ENCODE measurements around the gene INO80B. TPM values are rescaled to one million over a fixed set of nuclear protein-coding genes. Genes with fewer than 3 reads are reported as not detected.
A peak's percentile ranks its signal among the peaks of the same experiment; 100 is the strongest.

INO80B gene
- total and polyA plus RNA-seq, 8 donors = 4.7 to 52.2 (median 32.2) TPM; not detected in 1

DNA sequence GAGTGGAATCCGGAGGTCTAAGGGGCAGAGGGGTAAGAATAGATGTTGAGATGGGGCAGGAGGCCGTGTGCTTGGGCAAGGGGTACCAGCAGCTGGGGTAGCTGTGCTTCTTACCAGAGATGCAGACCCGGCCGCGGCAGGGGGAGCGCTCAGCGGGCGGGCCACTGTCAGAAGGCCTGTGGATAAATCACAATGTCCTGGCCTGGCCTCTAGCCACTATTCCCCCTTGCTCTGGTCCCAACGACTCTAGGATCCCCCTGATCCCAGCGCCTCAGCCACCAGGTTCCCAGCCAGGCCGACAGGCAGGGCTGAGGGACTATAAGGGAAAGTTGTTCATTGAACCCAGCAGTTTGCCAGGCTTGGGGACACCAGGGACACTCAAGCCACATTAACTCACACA, 24.4 kb upstream of the INO80B start:
- 80 to 90% (median 83%) methylated on average over 11 of the region's 11 CpGs for WGBS, 5 donors
- Histone ChIP-seq H3K27me3 (no peaks in the 10 kb centered on the region), H3K9me3 (no peaks in the 10 kb centered on the region), H3K36me3 (peaks cover 31 to 73% (median 71%) of the 10 kb centered on the region in 4 donors), H3K4me1 (no peaks in the 10 kb centered on the region), H3K4me3 (no peak overlapping the region), H3K27ac (no peak overlapping the region)
- intact Hi-C loops (cut with DNase I; ENCODE audit: low total_unique reads) = no loop called here
- TF ChIP-seq POLR2A (IDR thresholded peaks at IDR 0.05) (no peak), POLR2AphosphoS5 (IDR thresholded peaks at IDR 0.05) (no peak), EP300 (IDR thresholded peaks at IDR 0.05) (no peak)
- TF ChIP-seq, protein P1, sequence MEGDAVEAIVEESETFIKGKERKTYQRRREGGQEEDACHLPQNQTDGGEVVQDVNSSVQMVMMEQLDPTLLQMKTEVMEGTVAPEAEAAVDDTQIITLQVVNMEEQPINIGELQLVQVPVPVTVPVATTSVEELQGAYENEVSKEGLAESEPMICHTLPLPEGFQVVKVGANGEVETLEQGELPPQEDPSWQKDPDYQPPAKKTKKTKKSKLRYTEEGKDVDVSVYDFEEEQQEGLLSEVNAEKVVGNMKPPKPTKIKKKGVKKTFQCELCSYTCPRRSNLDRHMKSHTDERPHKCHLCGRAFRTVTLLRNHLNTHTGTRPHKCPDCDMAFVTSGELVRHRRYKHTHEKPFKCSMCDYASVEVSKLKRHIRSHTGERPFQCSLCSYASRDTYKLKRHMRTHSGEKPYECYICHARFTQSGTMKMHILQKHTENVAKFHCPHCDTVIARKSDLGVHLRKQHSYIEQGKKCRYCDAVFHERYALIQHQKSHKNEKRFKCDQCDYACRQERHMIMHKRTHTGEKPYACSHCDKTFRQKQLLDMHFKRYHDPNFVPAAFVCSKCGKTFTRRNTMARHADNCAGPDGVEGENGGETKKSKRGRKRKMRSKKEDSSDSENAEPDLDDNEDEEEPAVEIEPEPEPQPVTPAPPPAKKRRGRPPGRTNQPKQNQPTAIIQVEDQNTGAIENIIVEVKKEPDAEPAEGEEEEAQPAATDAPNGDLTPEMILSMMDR (IDR thresholded peaks at IDR 0.05) = no peak
- DNase-seq = no peak

DNA sequence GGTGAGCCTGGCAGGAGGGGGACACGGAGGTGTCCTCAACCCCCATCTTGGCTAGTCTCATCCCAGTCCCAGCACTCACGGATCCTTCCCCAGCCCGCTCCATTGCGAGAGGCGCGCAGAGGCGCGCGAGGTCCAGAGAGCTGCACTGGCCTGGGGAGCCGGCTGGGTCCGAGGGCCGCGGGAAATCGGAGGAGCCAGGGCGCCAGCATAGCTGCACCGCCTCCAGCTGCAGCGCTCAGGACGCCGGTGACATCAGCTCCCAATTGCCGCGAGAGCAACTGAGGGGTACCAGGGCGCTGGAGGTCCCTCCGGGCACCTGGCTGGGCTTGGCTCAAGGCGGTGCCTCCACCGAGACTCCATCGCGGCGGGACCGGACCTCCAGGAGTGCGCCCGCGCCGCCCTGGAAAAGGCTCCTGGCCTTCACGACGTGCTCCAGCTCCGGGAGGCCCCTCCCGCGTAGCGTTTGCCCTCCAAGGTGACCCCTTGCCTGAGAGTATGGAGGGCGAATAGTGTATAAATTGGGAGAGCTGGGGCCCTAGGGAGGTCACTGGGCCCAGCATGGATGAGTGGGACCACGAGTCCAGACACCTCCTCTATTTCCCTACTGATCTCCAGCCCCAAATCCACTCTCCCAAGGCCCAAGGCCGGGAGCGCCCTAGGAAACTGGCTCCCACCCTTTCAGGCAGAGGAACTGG, 18.6 kb upstream of the INO80B start:
- H3K9me3 ChIP-seq = no peaks in the 10 kb centered on the region
- peak overlapping the region in 1 of 5 donors; percentile 13 for H3K27ac ChIP-seq
- intact Hi-C loops (cut with DNase I; ENCODE audit: low total_unique reads) = no loop called here
- peaks cover 20 to 49% (median 33%) of the 10 kb centered on the region in 4 donors for H3K4me1 ChIP-seq
- H3K36me3 ChIP-seq = peaks cover 0 to 15% (median 15%) of the 10 kb centered on the region in 4 donors
- no peak for DNase-seq
- TF ChIP-seq POLR2A (IDR thresholded peaks at IDR 0.05) = no peak
- peaks cover 0 to 16% (median 5%) of the 10 kb centered on the region in 3 donors for H3K27me3 ChIP-seq
- H3K4me3 ChIP-seq = no peak overlapping the region
- 74 to 88% (median 81%) methylated on average over 17 to 43 of the region's 43 CpGs for WGBS, 5 donors

DNA sequence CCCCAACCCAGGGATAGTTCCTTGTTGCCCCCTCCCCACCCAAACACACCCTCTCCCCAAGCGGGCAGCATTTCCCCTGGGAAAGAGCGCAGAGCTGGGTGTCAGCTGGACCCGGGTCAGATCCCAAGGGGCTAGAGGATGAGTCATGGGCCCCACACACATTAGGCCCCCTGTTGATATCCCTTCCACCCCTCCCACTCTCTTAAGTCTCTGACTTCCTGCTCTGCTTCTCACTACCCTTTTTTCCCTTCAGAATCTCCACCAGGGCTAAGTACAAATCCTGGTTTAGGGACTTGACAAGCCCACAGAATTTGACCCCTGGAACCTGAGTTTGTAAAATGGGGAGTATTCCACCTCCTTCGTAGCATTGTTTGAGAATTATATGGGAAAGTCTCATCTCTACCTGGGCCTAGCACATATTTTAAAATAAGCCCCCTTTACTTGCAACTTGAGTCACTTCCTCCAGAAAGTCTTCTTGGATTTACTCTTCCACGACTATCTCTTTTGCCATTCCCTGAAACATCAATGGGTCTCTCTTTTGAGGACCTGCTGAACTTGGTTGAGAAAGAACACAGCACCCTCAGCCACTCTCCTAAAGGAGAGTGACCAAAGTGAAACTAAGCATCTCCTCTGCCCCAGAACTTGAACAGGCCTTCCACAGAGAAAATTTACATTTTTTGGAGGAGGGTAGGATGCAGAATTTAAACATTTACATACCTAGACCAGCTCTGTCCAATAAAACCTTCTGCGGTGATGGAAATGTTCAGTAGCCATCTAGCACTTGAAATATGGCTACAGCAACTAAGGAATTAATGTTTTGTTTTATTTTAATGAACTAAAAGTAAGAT, 17.8 kb upstream of the INO80B start:
- Histone ChIP-seq H3K9me3 (no peaks in the 10 kb centered on the region), H3K4me1 (peaks cover 22 to 57% (median 42%) of the 10 kb centered on the region in 4 donors), H3K36me3 (peaks cover 0 to 7% (median 6%) of the 10 kb centered on the region in 4 donors), H3K27me3 (peaks cover 0 to 24% (median 7%) of the 10 kb centered on the region in 3 donors), H3K4me3 (no peak overlapping the region), H3K27ac (peak overlapping the region in 1 of 5 donors; percentile 13)
- no peak for TF ChIP-seq POLR2AphosphoS5 (IDR thresholded peaks at IDR 0.05)
- TF ChIP-seq, protein P1 (IDR thresholded peaks at IDR 0.05) = no peak
- no peak for TF ChIP-seq POLR2A (IDR thresholded peaks at IDR 0.05)
- TF ChIP-seq EP300 (IDR thresholded peaks at IDR 0.05) = no peak
- intact Hi-C loops (cut with DNase I; ENCODE audit: low total_unique reads) = no loop called here
- WGBS, 5 donors = 66 to 78% (median 74%) methylated on average over 6 of the region's 6 CpGs
- DNase-seq = no peak

DNA sequence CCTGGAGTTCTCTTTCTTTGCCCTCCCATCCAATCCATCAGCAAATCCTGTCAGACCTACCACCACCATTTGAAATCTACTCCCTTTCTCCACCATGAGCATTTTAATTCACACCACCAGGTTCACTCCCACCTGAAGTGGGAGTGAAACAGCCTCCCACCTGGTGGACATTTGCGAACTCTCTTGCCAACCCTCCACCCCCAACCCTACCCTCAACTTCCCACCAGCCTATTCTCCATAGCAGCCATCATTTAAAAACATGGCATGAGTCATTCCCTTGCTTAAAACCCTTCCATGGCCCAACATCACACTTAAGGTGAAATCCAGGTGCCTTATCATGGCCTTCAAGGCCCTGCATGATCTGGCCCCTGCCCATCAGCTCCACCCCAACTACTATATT, 16.6 kb upstream of the INO80B start:
- H3K27ac ChIP-seq = no peak overlapping the region
- DNase-seq = no peak
- intact Hi-C loops (cut with DNase I; ENCODE audit: low total_unique reads) = no loop called here

More for the DNA sequence above, 16.6 kb upstream of the INO80B start:
- TF ChIP-seq POLR2AphosphoS5 (IDR thresholded peaks at IDR 0.05) (no peak), POLR2A (IDR thresholded peaks at IDR 0.05) (no peak), EP300 (IDR thresholded peaks at IDR 0.05) (no peak)
- TF ChIP-seq, protein P1 (IDR thresholded peaks at IDR 0.05) = no peak
- H3K27me3 ChIP-seq = peaks cover 0 to 35% (median 7%) of the 10 kb centered on the region in 3 donors
- no peaks in the 10 kb centered on the region for H3K9me3 ChIP-seq
- WGBS, 5 donors = 89 to 100% (median 95%) methylated on average over 1 of the region's 1 CpG
- peaks cover 0 to 3% (median 0%) of the 10 kb centered on the region in 4 donors for H3K36me3 ChIP-seq
- H3K4me3 ChIP-seq = no peak overlapping the region
- peaks cover 22 to 64% (median 48%) of the 10 kb centered on the region in 4 donors for H3K4me1 ChIP-seq
